KMS-11 (cell line): ENCODE measurements around the gene SART1.

Experiments
- H2AFZ ChIP-seq: fragments of 200-600 bp; sonication (generic); 2 replicates; pipeline ENCODE4 v1.6.1; 2016; ENCODE audit warnings: antibody characterized with exemption, mixed run types, low read depth
- H3K27ac ChIP-seq: fragments of 200-600 bp; sonication (generic); 2 replicates; pipeline ENCODE4 v1.6.1; 2016; ENCODE audit warnings: mild to moderate bottlenecking, mixed run types
- H3K27me3 ChIP-seq: fragments of 200-600 bp; sonication (generic); 2 replicates; pipeline ENCODE4 v1.6.1; 2017; ENCODE audit warnings: mild to moderate bottlenecking, low read depth, mixed run types, moderate library complexity; ENCODE audit not compliant: insufficient read depth
- H3K36me3 ChIP-seq: fragments of 200-600 bp; sonication (generic); 2 replicates; pipeline ENCODE4 v1.6.1; 2017; ENCODE audit warnings: mild to moderate bottlenecking, mixed run types; ENCODE audit not compliant: insufficient read depth
- H3K4me1 ChIP-seq: fragments of 200-600 bp; sonication (generic); 2 replicates; pipeline ENCODE4 v1.6.1; 2016; ENCODE audit warnings: mild to moderate bottlenecking, low read depth, mixed run types; ENCODE audit not compliant: poor library complexity, severe bottlenecking
- H3K4me2 ChIP-seq: fragments of 200-600 bp; sonication (generic); 2 replicates; pipeline ENCODE4 v1.7.0; 2016; ENCODE audit warnings: mild to moderate bottlenecking, mixed run types
- H3K4me3 ChIP-seq: fragments of 200-600 bp; sonication (generic); IDR thresholded peaks from 2 replicates; pipeline ENCODE4 v1.6.1; 2017; ENCODE audit warnings: low read depth, low read length, mixed read lengths; ENCODE audit not compliant: insufficient read depth
- H3K79me2 ChIP-seq: fragments of 200-600 bp; sonication (generic); 2 replicates; pipeline ENCODE4 v1.6.1; 2016; ENCODE audit warnings: low read depth, mixed run types; ENCODE audit not compliant: insufficient read depth
- H3K9ac ChIP-seq: fragments of 200-600 bp; sonication (generic); 2 replicates; pipeline ENCODE4 v1.6.1; 2016; ENCODE audit warnings: mild to moderate bottlenecking, mixed run types
- H4K20me1 ChIP-seq: fragments of 200-600 bp; sonication (generic); 2 replicates; pipeline ENCODE4 v1.6.1; 2016; ENCODE audit warnings: mild to moderate bottlenecking, mixed run types; ENCODE audit not compliant: insufficient read depth
- TF ChIP-seq, protein P1 (sequence below): fragments of 200-600 bp; sonication (generic); conservative IDR thresholded peaks from 2 replicates; pipeline ENCODE4 v1.6.1; 2017; ENCODE audit warnings: low read depth, mild to moderate bottlenecking, antibody characterized with exemption, low read length, moderate library complexity, mixed read lengths

The SART1 gene

DNA sequence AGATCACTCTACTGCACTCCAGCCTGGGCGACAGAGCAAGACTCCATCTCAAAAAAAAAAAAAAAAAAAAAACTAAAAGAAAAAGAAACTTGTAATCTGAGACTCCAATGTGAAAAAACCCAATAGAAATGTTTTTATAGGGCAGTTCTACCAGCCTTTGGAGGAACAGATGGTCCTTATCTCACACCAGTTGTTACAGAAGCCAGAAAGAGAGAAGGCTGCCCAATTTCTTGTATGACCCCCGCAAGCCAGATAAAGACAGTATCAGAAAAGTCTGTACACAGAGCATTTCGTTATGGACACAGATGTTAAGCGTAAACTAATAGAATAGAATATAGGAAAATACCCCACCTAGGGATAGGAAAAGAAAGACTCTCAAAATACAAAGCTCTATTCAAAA lies 27.5 kb upstream of the SART1 start:
- no peak overlapping the region for H2AFZ ChIP-seq

GRCh38 chr11:65937766-65938165 lies 23.8 kb upstream of the SART1 start:
- Histone ChIP-seq H3K79me2 (no peaks in the 10 kb centered on the region), H3K27ac (no peak overlapping the region), H3K36me3 (no peaks in the 10 kb centered on the region), H4K20me1 (no peaks in the 10 kb centered on the region), H3K4me2 (no peak overlapping the region), H2AFZ (no peak overlapping the region), H3K4me3 (no peak overlapping the region), H3K27me3 (no peaks in the 10 kb centered on the region), H3K9ac (no peak overlapping the region), H3K4me1 (peaks cover 14% of the 10 kb centered on the region)
- TF ChIP-seq, protein P1, sequence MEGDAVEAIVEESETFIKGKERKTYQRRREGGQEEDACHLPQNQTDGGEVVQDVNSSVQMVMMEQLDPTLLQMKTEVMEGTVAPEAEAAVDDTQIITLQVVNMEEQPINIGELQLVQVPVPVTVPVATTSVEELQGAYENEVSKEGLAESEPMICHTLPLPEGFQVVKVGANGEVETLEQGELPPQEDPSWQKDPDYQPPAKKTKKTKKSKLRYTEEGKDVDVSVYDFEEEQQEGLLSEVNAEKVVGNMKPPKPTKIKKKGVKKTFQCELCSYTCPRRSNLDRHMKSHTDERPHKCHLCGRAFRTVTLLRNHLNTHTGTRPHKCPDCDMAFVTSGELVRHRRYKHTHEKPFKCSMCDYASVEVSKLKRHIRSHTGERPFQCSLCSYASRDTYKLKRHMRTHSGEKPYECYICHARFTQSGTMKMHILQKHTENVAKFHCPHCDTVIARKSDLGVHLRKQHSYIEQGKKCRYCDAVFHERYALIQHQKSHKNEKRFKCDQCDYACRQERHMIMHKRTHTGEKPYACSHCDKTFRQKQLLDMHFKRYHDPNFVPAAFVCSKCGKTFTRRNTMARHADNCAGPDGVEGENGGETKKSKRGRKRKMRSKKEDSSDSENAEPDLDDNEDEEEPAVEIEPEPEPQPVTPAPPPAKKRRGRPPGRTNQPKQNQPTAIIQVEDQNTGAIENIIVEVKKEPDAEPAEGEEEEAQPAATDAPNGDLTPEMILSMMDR: no peak

More for the DNA sequence above, 27.5 kb upstream of the SART1 start:
- no peaks in the 10 kb centered on the region for H3K36me3 ChIP-seq
- H3K4me2 ChIP-seq: no peak overlapping the region
- H3K79me2 ChIP-seq: no peaks in the 10 kb centered on the region
- no peak overlapping the region for H3K4me3 ChIP-seq
- H3K9ac ChIP-seq: no peak overlapping the region
- H4K20me1 ChIP-seq: no peaks in the 10 kb centered on the region
- H3K4me1 ChIP-seq: peaks cover 23% of the 10 kb centered on the region
- TF ChIP-seq, protein P1: no peak
- H3K27me3 ChIP-seq: no peaks in the 10 kb centered on the region
- H3K27ac ChIP-seq: no peak overlapping the region

GRCh38 chr11:65941720-65942310 lies 19.7 kb upstream of the SART1 start:
- H3K79me2 ChIP-seq: no peaks in the 10 kb centered on the region
- H3K4me1 ChIP-seq: peaks cover 4% of the 10 kb centered on the region
- no peaks in the 10 kb centered on the region for H3K36me3 ChIP-seq
- no peak overlapping the region for H3K4me2 ChIP-seq
- no peak overlapping the region for H3K27ac ChIP-seq
- no peak overlapping the region for H3K4me3 ChIP-seq
- no peaks in the 10 kb centered on the region for H4K20me1 ChIP-seq
- H3K9ac ChIP-seq: no peak overlapping the region
- TF ChIP-seq, protein P1: no peak
- H3K27me3 ChIP-seq: no peaks in the 10 kb centered on the region
- no peak overlapping the region for H2AFZ ChIP-seq

DNA sequence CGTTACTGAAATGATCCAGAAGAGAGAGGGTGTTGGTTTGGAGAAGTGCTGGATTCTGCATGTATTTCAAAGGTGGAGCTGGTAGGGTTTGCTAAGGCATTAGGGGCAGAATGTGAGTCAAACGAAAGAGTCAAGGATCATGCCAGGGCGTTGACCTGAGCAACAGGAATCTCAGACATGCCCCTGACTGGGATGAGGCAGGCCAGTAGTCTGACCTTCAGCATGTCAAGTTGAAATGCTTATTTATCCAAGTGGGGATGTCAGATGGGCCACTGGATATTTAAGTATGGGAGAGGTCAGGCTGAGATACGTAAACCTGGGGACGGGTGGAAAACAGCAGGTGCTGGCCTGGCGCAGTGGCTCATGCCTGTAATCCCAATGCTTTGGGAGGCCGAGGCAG lies 19.0 kb upstream of the SART1 start:
- H3K36me3 ChIP-seq: no peaks in the 10 kb centered on the region
- H3K27ac ChIP-seq: no peak overlapping the region
- no peaks in the 10 kb centered on the region for H3K79me2 ChIP-seq
- H4K20me1 ChIP-seq: no peaks in the 10 kb centered on the region
- H3K9ac ChIP-seq: no peak overlapping the region
- TF ChIP-seq, protein P1: no peak
- H3K4me1 ChIP-seq: no peaks in the 10 kb centered on the region
- H3K27me3 ChIP-seq: no peaks in the 10 kb centered on the region
- no peak overlapping the region for H2AFZ ChIP-seq
- no peak overlapping the region for H3K4me3 ChIP-seq
- H3K4me2 ChIP-seq: no peak overlapping the region
